ENCODE measurements around the gene FOXN3.

Gene FOXN3

DNA sequence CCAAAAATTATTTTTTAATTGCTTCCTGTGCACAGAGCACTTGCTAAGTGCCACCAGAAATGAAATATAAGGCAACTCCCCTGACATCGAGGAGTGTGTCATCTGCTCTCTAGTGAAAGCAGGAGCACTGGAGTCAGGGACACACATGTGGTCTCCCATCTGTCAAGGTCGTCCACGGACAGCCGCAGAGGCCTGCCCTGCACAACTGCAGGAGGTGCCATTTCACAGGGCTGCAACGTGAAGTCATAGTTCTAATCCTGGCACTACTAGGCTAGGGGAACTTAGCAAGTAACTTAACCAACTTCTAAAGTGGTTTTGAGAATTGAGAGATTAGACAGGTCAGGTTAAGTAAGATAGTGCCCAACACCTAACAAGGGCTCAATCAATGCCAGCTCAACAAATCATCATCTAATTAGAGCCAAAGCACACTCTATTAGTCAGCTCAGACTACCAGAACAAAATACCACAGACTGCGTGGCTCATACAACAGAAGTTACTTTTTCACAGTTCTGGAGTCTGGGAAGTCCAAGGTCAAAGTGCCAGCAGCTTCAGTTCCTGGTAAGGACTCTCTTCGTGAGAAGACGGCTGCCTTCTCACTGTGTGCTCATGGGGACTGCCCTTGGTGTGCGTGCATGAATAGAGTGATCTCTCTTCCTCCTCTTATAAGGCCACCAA lies 30.7 kb downstream of the FOXN3 start:
- H3K79me2 ChIP-seq (ENCODE audit: insufficient read depth, low read length): peaks cover 97% of the 10 kb centered on the region
- H3K4me2 ChIP-seq (ENCODE audit: low read depth, low read length, poor library complexity, severe bottlenecking): peak overlapping the region; percentile 40
- no peak overlapping the region for H3K4me3 ChIP-seq (ENCODE audit: low read length, poor library complexity, severe bottlenecking)
- no peaks in the 10 kb centered on the region for H3F3A ChIP-seq (ENCODE audit: low read depth)
- peaks cover 20% of the 10 kb centered on the region; the same call in 1 of the 2 replicates for H3K36me3 ChIP-seq (ENCODE audit: insufficient read depth, low read length)
- no peaks in the 10 kb centered on the region; the same call in 1 of the 2 replicates for H3K9me3 ChIP-seq (ENCODE audit: insufficient read depth, low read depth, low read length)
- H3K9ac ChIP-seq (ENCODE audit: low read depth, low read length, poor library complexity, severe bottlenecking): no peak overlapping the region
- H3K27me3 ChIP-seq (ENCODE audit: insufficient read depth, low read length, poor library complexity, severe bottlenecking): no peaks in the 10 kb centered on the region
- H3K9me2 ChIP-seq (replicated peaks; ENCODE audit: low read depth, low read length): no peaks in the 10 kb centered on the region
- peaks cover 31% of the 10 kb centered on the region for H3K4me1 ChIP-seq (ENCODE audit: insufficient read depth, low read length, poor library complexity, severe bottlenecking)
- peaks cover 68% of the 10 kb centered on the region for H4K20me1 ChIP-seq (ENCODE audit: insufficient read depth, low read length, poor library complexity, severe bottlenecking)
- no peak overlapping the region for H2AFZ ChIP-seq (ENCODE audit: low read length)
- no peak for TF ChIP-seq EZH2phosphoT487 (IDR thresholded peaks at IDR 0.05; ENCODE audit: borderline replicate concordance)
- TF ChIP-seq, protein P1, sequence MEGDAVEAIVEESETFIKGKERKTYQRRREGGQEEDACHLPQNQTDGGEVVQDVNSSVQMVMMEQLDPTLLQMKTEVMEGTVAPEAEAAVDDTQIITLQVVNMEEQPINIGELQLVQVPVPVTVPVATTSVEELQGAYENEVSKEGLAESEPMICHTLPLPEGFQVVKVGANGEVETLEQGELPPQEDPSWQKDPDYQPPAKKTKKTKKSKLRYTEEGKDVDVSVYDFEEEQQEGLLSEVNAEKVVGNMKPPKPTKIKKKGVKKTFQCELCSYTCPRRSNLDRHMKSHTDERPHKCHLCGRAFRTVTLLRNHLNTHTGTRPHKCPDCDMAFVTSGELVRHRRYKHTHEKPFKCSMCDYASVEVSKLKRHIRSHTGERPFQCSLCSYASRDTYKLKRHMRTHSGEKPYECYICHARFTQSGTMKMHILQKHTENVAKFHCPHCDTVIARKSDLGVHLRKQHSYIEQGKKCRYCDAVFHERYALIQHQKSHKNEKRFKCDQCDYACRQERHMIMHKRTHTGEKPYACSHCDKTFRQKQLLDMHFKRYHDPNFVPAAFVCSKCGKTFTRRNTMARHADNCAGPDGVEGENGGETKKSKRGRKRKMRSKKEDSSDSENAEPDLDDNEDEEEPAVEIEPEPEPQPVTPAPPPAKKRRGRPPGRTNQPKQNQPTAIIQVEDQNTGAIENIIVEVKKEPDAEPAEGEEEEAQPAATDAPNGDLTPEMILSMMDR (conservative IDR thresholded peaks at IDR 0.05; ENCODE audit: low read length): no peak

DNA sequence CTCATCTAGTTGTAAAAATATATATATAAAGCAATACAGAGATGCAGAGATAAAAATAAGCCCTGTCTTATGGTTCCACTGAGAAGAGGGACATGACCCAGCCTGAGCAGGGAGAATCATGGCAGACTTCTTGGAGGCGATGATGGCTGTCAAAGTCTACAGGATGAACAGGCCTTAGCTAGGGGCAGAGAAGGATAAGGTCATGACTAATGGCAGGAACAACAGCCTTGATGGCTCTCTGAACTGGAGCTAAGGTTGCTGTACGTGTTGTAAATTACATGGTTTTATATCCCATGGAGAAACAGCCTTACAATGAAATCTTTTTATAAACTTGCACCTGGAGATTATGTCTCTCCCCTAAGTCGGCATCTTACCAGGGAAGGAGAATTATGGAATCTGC lies 32.4 kb downstream of the FOXN3 start:
- no peaks in the 10 kb centered on the region for H3K27me3 ChIP-seq (ENCODE audit: insufficient read depth, low read length, poor library complexity, severe bottlenecking)
- H2AFZ ChIP-seq (ENCODE audit: low read length): no peak overlapping the region
- no peak overlapping the region for H3K9ac ChIP-seq (ENCODE audit: low read depth, low read length, poor library complexity, severe bottlenecking)
- no peaks in the 10 kb centered on the region for H3F3A ChIP-seq (ENCODE audit: low read depth)
- peaks cover 7% of the 10 kb centered on the region for H3K9me3 ChIP-seq (ENCODE audit: insufficient read depth, low read depth, low read length)
- peaks cover 64% of the 10 kb centered on the region for H4K20me1 ChIP-seq (ENCODE audit: insufficient read depth, low read length, poor library complexity, severe bottlenecking)
- H3K79me2 ChIP-seq (ENCODE audit: insufficient read depth, low read length): peaks cover 99% of the 10 kb centered on the region
- no peak overlapping the region for H3K4me3 ChIP-seq (ENCODE audit: low read length, poor library complexity, severe bottlenecking)
- TF ChIP-seq, protein P1 (conservative IDR thresholded peaks at IDR 0.05; ENCODE audit: low read length): no peak
- TF ChIP-seq EZH2phosphoT487 (IDR thresholded peaks at IDR 0.05; ENCODE audit: borderline replicate concordance): no peak
- H3K9me2 ChIP-seq (replicated peaks; ENCODE audit: low read depth, low read length): no peaks in the 10 kb centered on the region
- no peak overlapping the region for H3K4me2 ChIP-seq (ENCODE audit: low read depth, low read length, poor library complexity, severe bottlenecking)
- peaks cover 37% of the 10 kb centered on the region; the same call in 1 of the 2 replicates for H3K36me3 ChIP-seq (ENCODE audit: insufficient read depth, low read length)
- peaks cover 31% of the 10 kb centered on the region for H3K4me1 ChIP-seq (ENCODE audit: insufficient read depth, low read length, poor library complexity, severe bottlenecking)

DNA sequence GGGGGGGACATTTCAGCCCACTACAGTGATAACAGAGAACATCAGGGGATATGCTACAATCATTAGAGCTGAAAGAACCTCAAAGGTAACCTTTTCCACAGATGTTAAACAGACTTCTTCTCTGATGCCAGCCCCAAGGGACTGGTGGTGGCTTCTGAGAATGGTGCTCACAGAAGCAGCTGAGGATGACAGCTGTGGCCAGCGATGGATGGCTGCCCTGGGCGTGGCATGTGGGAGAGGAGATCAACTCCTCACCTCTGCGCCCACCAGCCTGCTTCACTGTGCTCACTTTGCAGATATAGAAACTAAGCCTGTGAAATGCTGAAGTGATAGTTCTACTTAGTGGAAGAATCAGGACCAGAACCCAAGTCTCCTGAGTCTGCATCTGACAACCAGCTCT lies 33.0 kb downstream of the FOXN3 start:
- no peak overlapping the region for H3K4me3 ChIP-seq (ENCODE audit: low read length, poor library complexity, severe bottlenecking)
- peaks cover 7% of the 10 kb centered on the region for H3K9me3 ChIP-seq (ENCODE audit: insufficient read depth, low read depth, low read length)
- no peak overlapping the region for H3K4me2 ChIP-seq (ENCODE audit: low read depth, low read length, poor library complexity, severe bottlenecking)
- no peak overlapping the region for H2AFZ ChIP-seq (ENCODE audit: low read length)
- H3K79me2 ChIP-seq (ENCODE audit: insufficient read depth, low read length): peaks cover 98% of the 10 kb centered on the region
- peaks cover 59% of the 10 kb centered on the region for H4K20me1 ChIP-seq (ENCODE audit: insufficient read depth, low read length, poor library complexity, severe bottlenecking)
- H3K27me3 ChIP-seq (ENCODE audit: insufficient read depth, low read length, poor library complexity, severe bottlenecking): no peaks in the 10 kb centered on the region
- H3K9ac ChIP-seq (ENCODE audit: low read depth, low read length, poor library complexity, severe bottlenecking): no peak overlapping the region
- TF ChIP-seq, protein P1 (conservative IDR thresholded peaks at IDR 0.05; ENCODE audit: low read length): no peak
- no peak for TF ChIP-seq EZH2phosphoT487 (IDR thresholded peaks at IDR 0.05; ENCODE audit: borderline replicate concordance)
- H3K36me3 ChIP-seq (ENCODE audit: insufficient read depth, low read length): peaks cover 37% of the 10 kb centered on the region; the same call in 1 of the 2 replicates
- H3K4me1 ChIP-seq (ENCODE audit: insufficient read depth, low read length, poor library complexity, severe bottlenecking): peaks cover 31% of the 10 kb centered on the region
- H3F3A ChIP-seq (ENCODE audit: low read depth): no peaks in the 10 kb centered on the region
- H3K9me2 ChIP-seq (replicated peaks; ENCODE audit: low read depth, low read length): no peaks in the 10 kb centered on the region
